ENCODE results near the gene INTS11. TPM values are rescaled to one million over a fixed set of nuclear protein-coding genes. Genes with fewer than 3 reads are reported as not detected.

INTS11 gene
- polyA plus RNA-seq, 3 donors, result 46.2 to 154 (median 49.6) TPM

GRCh38 chr1:1336446-1336845 lies 12.0 kb upstream of the INTS11 start:
- Mint-ChIP-seq H3K4me3 (no peak overlapping the region), H3K9me3 (peaks cover 0 to 1% (median 0%) of the 10 kb centered on the region in 7 donors), H3K36me3 (peaks cover 21 to 40% of the 10 kb centered on the region in 2 donors), H3K27ac (no peak overlapping the region), H3K27me3 (ENCODE audit: low read depth in 3 of 3) (peaks cover 0 to 6% (median 0%) of the 10 kb centered on the region in 3 donors), H3K4me1 (no peaks in the 10 kb centered on the region)
- intact Hi-C loops (cut with micrococcal nuclease), result no loop called here
- no peak for TF ChIP-seq CTCF (IDR thresholded peaks at IDR 0.05)
- no peak overlapping the region for H3K9ac ChIP-seq (ENCODE audit: insufficient read depth, low read length, poor library complexity, severe bottlenecking)
- H3K9me3 ChIP-seq (replicated peaks in 1 of 2; ENCODE audit: control insufficient read depth in 1 of 2, insufficient read depth in 1 of 2, low read length in 2 of 2), result no peaks in the 10 kb centered on the region
- peaks cover 9 to 26% of the 10 kb centered on the region in 2 donors for H3K36me3 ChIP-seq (replicated peaks in 1 of 2; ENCODE audit: control insufficient read depth in 1 of 2, insufficient read depth in 2 of 2, low read length in 2 of 2)
- DNase-seq, result no peak
- no peaks in the 10 kb centered on the region for H4K20me1 ChIP-seq (ENCODE audit: insufficient read depth, low read length)
- H3K27me3 ChIP-seq (ENCODE audit: control insufficient read depth in 2 of 2, insufficient read depth in 2 of 2, low read length in 2 of 2), result no peaks in the 10 kb centered on the region
- no peak overlapping the region for H3K4me3 ChIP-seq (replicated peaks in 1 of 3; ENCODE audit: low read depth in 2 of 3, low read length in 3 of 3)
- no peak overlapping the region for H2AFZ ChIP-seq (ENCODE audit: insufficient read depth, low read depth, low read length, poor library complexity, severe bottlenecking)
- no peaks in the 10 kb centered on the region for H3K79me2 ChIP-seq (ENCODE audit: insufficient read depth, low read length)
- WGBS (ENCODE audit: insufficient coverage), result 96% methylated on average over 23 of the region's 26 CpGs
- H3K4me1 ChIP-seq (ENCODE audit: control insufficient read depth in 1 of 2, insufficient read depth in 2 of 2, low read length in 2 of 2), result no peaks in the 10 kb centered on the region
- H3K4me2 ChIP-seq (replicated peaks; ENCODE audit: extremely low read depth, low read length, poor library complexity, severe bottlenecking), result no peak overlapping the region
- no peak overlapping the region for H3K27ac ChIP-seq (ENCODE audit: low read depth in 1 of 2, low read length in 2 of 2)

GRCh38 chr1:1335792-1336248 lies 11.4 kb upstream of the INTS11 start:
- H3K4me1 ChIP-seq (ENCODE audit: control insufficient read depth in 1 of 2, insufficient read depth in 2 of 2, low read length in 2 of 2), result no peaks in the 10 kb centered on the region
- no peak overlapping the region for H3K9ac ChIP-seq (ENCODE audit: insufficient read depth, low read length, poor library complexity, severe bottlenecking)
- H2AFZ ChIP-seq (ENCODE audit: insufficient read depth, low read depth, low read length, poor library complexity, severe bottlenecking), result no peak overlapping the region
- H3K36me3 ChIP-seq (replicated peaks in 1 of 2; ENCODE audit: control insufficient read depth in 1 of 2, insufficient read depth in 2 of 2, low read length in 2 of 2), result peaks cover 9 to 20% of the 10 kb centered on the region in 2 donors
- Mint-ChIP-seq H3K4me3 (no peak overlapping the region), H3K36me3 (peaks cover 15 to 33% of the 10 kb centered on the region in 2 donors), H3K27ac (no peak overlapping the region), H3K9me3 (peaks cover 0 to 1% (median 0%) of the 10 kb centered on the region in 7 donors), H3K27me3 (ENCODE audit: low read depth in 3 of 3) (peaks cover 0 to 3% (median 0%) of the 10 kb centered on the region in 3 donors), H3K4me1 (no peaks in the 10 kb centered on the region)
- intact Hi-C loops (cut with micrococcal nuclease), result no loop called here
- TF ChIP-seq CTCF (IDR thresholded peaks at IDR 0.05), result no peak
- H3K27ac ChIP-seq (ENCODE audit: low read depth in 1 of 2, low read length in 2 of 2), result no peak overlapping the region
- no peaks in the 10 kb centered on the region for H4K20me1 ChIP-seq (ENCODE audit: insufficient read depth, low read length)
- DNase-seq, result no peak
- H3K79me2 ChIP-seq (ENCODE audit: insufficient read depth, low read length), result no peaks in the 10 kb centered on the region
- no peaks in the 10 kb centered on the region for H3K27me3 ChIP-seq (ENCODE audit: control insufficient read depth in 2 of 2, insufficient read depth in 2 of 2, low read length in 2 of 2)
- WGBS (ENCODE audit: insufficient coverage), result 90% methylated on average over 18 of the region's 21 CpGs
- H3K9me3 ChIP-seq (replicated peaks in 1 of 2; ENCODE audit: control insufficient read depth in 1 of 2, insufficient read depth in 1 of 2, low read length in 2 of 2), result no peaks in the 10 kb centered on the region
- H3K4me2 ChIP-seq (replicated peaks; ENCODE audit: extremely low read depth, low read length, poor library complexity, severe bottlenecking), result no peak overlapping the region
- no peak overlapping the region for H3K4me3 ChIP-seq (replicated peaks in 1 of 3; ENCODE audit: low read depth in 2 of 3, low read length in 3 of 3)
